Vagina (tissue), 2 donors: Measurements from ENCODE around the gene DNAJC25.

ENCODE experiments used
- POLR2A ChIP-seq, 2 donors: fragments of 450-650 bp; IDR thresholded peaks; one replicate each; pipeline ENCODE4 v1.6.1; 2017; ENCODE audit warnings: antibody characterized with exemption in 2 of 2, mild to moderate bottlenecking in 2 of 2, moderate library complexity in 2 of 2
- POLR2AphosphoS5 ChIP-seq, 2 donors: sonication (generic); formaldehyde crosslinking; IDR thresholded peaks; one replicate each; pipeline ENCODE4 v1.9.0; 2017; ENCODE audit warnings: antibody characterized with exemption in 2 of 2, mild to moderate bottlenecking in 2 of 2, low read depth in 1 of 2; ENCODE audit not compliant: insufficient read depth in 1 of 2
- TF ChIP-seq, protein P1 (sequence below), 3 experiments: fragments of 450-650 bp in 2 of 3; fragments of 200-600 bp in 1 of 3; sonication (generic) in 1 of 3; IDR thresholded peaks; one replicate each; pipeline ENCODE4 v1.5.1; 2017 to 2019; ENCODE audit warnings: antibody characterized with exemption in 3 of 3, mild to moderate bottlenecking in 2 of 3, moderate library complexity in 2 of 3

DNA sequence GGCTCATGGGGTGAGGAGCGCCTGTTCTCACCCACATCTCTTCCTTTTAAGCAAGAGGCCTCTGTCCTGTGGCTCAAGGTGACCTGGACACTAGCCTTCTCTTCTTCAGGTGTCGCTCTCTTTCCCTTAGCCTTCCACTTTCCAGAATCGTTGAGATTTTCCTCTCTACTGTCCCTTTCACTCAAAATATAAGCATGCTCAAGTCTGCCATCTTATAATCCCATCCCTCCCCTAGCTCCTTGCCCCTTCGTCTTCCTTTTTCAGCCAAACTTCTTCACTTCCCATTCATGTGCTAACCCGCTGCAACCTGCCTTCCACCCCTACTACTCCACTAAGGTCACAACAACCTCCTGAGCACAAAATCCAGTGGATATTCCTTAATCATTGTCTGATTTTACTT lies 44.8 kb upstream of the DNAJC25 start:
- TF ChIP-seq, protein P1, sequence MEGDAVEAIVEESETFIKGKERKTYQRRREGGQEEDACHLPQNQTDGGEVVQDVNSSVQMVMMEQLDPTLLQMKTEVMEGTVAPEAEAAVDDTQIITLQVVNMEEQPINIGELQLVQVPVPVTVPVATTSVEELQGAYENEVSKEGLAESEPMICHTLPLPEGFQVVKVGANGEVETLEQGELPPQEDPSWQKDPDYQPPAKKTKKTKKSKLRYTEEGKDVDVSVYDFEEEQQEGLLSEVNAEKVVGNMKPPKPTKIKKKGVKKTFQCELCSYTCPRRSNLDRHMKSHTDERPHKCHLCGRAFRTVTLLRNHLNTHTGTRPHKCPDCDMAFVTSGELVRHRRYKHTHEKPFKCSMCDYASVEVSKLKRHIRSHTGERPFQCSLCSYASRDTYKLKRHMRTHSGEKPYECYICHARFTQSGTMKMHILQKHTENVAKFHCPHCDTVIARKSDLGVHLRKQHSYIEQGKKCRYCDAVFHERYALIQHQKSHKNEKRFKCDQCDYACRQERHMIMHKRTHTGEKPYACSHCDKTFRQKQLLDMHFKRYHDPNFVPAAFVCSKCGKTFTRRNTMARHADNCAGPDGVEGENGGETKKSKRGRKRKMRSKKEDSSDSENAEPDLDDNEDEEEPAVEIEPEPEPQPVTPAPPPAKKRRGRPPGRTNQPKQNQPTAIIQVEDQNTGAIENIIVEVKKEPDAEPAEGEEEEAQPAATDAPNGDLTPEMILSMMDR (IDR thresholded peaks at IDR 0.05): no peak
- TF ChIP-seq POLR2AphosphoS5 (IDR thresholded peaks at IDR 0.05; ENCODE audit: insufficient read depth in 1 of 2, low read depth in 1 of 2) (no peak), POLR2A (IDR thresholded peaks at IDR 0.05) (no peak)
